Activated gamma-delta T cell (primary cell): ENCODE measurements around the gene SLC35B4.

Source experiments
- DNase-seq: peaks from one replicate; lab custom pipeline; 2025; lab: John Stamatoyannopoulos, UW
- total RNA-seq, 2 donors: gene quantifications; one replicate each; lab custom pipeline; 2026; lab: John Stamatoyannopoulos, UW

The SLC35B4 gene
- 34.9 to 36.6 reads per million in 2 donors for total RNA-seq

- peak; percentile 81 for DNase-seq
These were observed at the start of gene SLC35B4 for GRCh38 chr7:134316539-134317344. TSS of gene SLC35B4 (minus strand) at chr7:134316930. CDS start at chr7:134316751, 179 bp downstream.

GRCh38 chr7:134366481-134366880 is 49.8 kb upstream of the SLC35B4 start:
- DNase-seq = no peak

- no peak for DNase-seq
These were observed 48.8 kb upstream of the SLC35B4 start for GRCh38 chr7:134365341-134366054.

GRCh38 chr7:134364619-134365037 is 47.9 kb upstream of the SLC35B4 start:
- no peak for DNase-seq

GRCh38 chr7:134362587-134363483 is 46.1 kb upstream of the SLC35B4 start:
- no peak for DNase-seq

GRCh38 chr7:134359787-134360432 is 43.2 kb upstream of the SLC35B4 start:
- no peak for DNase-seq

- DNase-seq = no peak
These were observed 40.8 kb upstream of the SLC35B4 start for GRCh38 chr7:134357486-134357885.

GRCh38 chr7:134356421-134356936 is 39.7 kb upstream of the SLC35B4 start:
- no peak for DNase-seq

- no peak for DNase-seq
These were observed 39.2 kb upstream of the SLC35B4 start for GRCh38 chr7:134355927-134356326.

GRCh38 chr7:134355004-134355525 is 38.3 kb upstream of the SLC35B4 start:
- no peak for DNase-seq

- no peak for DNase-seq
These were observed 36.7 kb upstream of the SLC35B4 start for GRCh38 chr7:134353411-134353810.

- no peak for DNase-seq
These were observed 34.7 kb upstream of the SLC35B4 start for GRCh38 chr7:134351424-134351823.

GRCh38 chr7:134350709-134351108 is 34.0 kb upstream of the SLC35B4 start:
- no peak for DNase-seq

GRCh38 chr7:134347567-134347966 is 30.8 kb upstream of the SLC35B4 start:
- DNase-seq = no peak

GRCh38 chr7:134343796-134344195 is 27.1 kb upstream of the SLC35B4 start:
- DNase-seq = no peak

GRCh38 chr7:134343136-134343535 is 26.4 kb upstream of the SLC35B4 start:
- no peak for DNase-seq

- no peak for DNase-seq
These were observed 22.7 kb upstream of the SLC35B4 start for GRCh38 chr7:134339475-134339874.

- no peak for DNase-seq
These were observed 21.2 kb upstream of the SLC35B4 start for GRCh38 chr7:134337980-134338379.

- no peak for DNase-seq
These were observed 17.7 kb upstream of the SLC35B4 start for GRCh38 chr7:134334408-134334807.

- DNase-seq = no peak
These were observed 17.2 kb upstream of the SLC35B4 start for GRCh38 chr7:134333943-134334342.

- no peak for DNase-seq
These were observed 16.2 kb upstream of the SLC35B4 start for GRCh38 chr7:134332892-134333291.
